CD4-positive, CD25-positive, alpha-beta regulatory T cell (primary cell): ENCODE results near the gene DNAJC9. TPM values are rescaled to one million over a fixed set of nuclear protein-coding genes. Genes with fewer than 3 reads are reported as not detected.

Experiments used
- ATAC-seq, 2 donors: fragments of 150-1000 bp; cut with Tn5 transposase; one replicate each; pipeline ENCODE4 v1.10.0; 2021; ENCODE audit warnings: low read depth in 2 of 2, moderate number of reproducible peaks in 2 of 2, moderate library complexity in 1 of 2
- DNase-seq, 3 donors: peaks; one replicate each; pipeline versions ENCODE4 v3.0.0 to v3.0.0-alpha.2; 2012 to 2022; ENCODE audit warnings: mixed read lengths in 1 of 3
- H3K27ac ChIP-seq: one replicate; pipeline ENCODE4 v1.7.0; 2013; ENCODE audit warnings: mild to moderate bottlenecking, low read length; ENCODE audit not compliant: insufficient read depth, poor library complexity, severe bottlenecking
- H3K27me3 ChIP-seq: one replicate; pipeline ENCODE4 v1.7.0; 2013; ENCODE audit warnings: low read length; ENCODE audit not compliant: control insufficient read depth, insufficient read depth
- H3K36me3 ChIP-seq: one replicate; pipeline ENCODE4 v1.7.0; 2013; ENCODE audit warnings: mild to moderate bottlenecking, low read length, moderate library complexity; ENCODE audit not compliant: control insufficient read depth, insufficient read depth
- H3K4me1 ChIP-seq: 2 replicates; pipeline ENCODE4 v1.7.0; 2013; ENCODE audit warnings: mild to moderate bottlenecking, low read length; ENCODE audit not compliant: insufficient read depth, control insufficient read depth, poor library complexity, severe bottlenecking
- H3K4me3 ChIP-seq: one replicate; pipeline ENCODE4 v1.7.0; 2013; ENCODE audit warnings: low read depth, mild to moderate bottlenecking, low read length, moderate library complexity
- H3K9me3 ChIP-seq, 2 experiments: 1 replicate in 1 of 2; 2 replicates in 1 of 2; pipeline ENCODE4 v1.7.0; 2013; ENCODE audit warnings: low read length in 2 of 2, mild to moderate bottlenecking in 1 of 2, moderate library complexity in 1 of 2; ENCODE audit not compliant: control insufficient read depth in 2 of 2
- H3K27ac Mint-ChIP-seq, 3 donors: one replicate each; pipeline ENCODE4 v1.8.0; 2020 to 2022; ENCODE audit warnings: mild to moderate bottlenecking in 3 of 3, mixed read lengths in 3 of 3, moderate library complexity in 2 of 3
- H3K27me3 Mint-ChIP-seq: one replicate; pipeline ENCODE4 v1.8.0; 2022; ENCODE audit warnings: mild to moderate bottlenecking, mixed read lengths
- H3K36me3 Mint-ChIP-seq: one replicate; pipeline ENCODE4 v1.8.0; 2020; ENCODE audit warnings: mixed read lengths
- H3K4me1 Mint-ChIP-seq, 4 donors: one replicate each; pipeline ENCODE4 v1.8.0; 2020 to 2022; ENCODE audit warnings: mixed read lengths in 4 of 4, mild to moderate bottlenecking in 1 of 4
- H3K4me3 Mint-ChIP-seq, 4 donors: one replicate each; pipeline ENCODE4 v1.8.0; 2020 to 2022; ENCODE audit warnings: mild to moderate bottlenecking in 4 of 4, mixed read lengths in 4 of 4, moderate library complexity in 3 of 4
- H3K9me3 Mint-ChIP-seq, 7 donors: one replicate each; pipeline ENCODE4 v1.8.0; 2020 to 2022; ENCODE audit warnings: mixed read lengths in 7 of 7, mild to moderate bottlenecking in 3 of 7, moderate library complexity in 2 of 7
- polyA plus RNA-seq, 4 donors: library from polyadenylated mRNA; unstranded; fragments of 300-500 nt; fragmentation: Illumina TruSeq; gene quantifications; one replicate each; pipeline ENCODE4 v1.2.3, GENCODE V29; 2021
- total RNA-seq: library from RNA; stranded (reverse); gene quantifications from one replicate; pipeline ENCODE4 v1.2.3, GENCODE V29; 2022

DNAJC9 gene
- total and polyA plus RNA-seq, 5 donors from 2014 or later = 20.9 to 35.8 (median 33.9) TPM

- no peak overlapping the region for H3K4me3 Mint-ChIP-seq
- H3K36me3 Mint-ChIP-seq = peaks cover 16% of the 10 kb centered on the region
- Histone ChIP-seq H3K27ac (no peak overlapping the region), H3K4me1 (no peaks in the 10 kb centered on the region), H3K9me3 (no peaks in the 10 kb centered on the region), H3K4me3 (no peak overlapping the region), H3K36me3 (peaks cover 26% of the 10 kb centered on the region), H3K27me3 (no peaks in the 10 kb centered on the region)
- ATAC-seq = no peak
- no peaks in the 10 kb centered on the region for H3K27me3 Mint-ChIP-seq
- peak overlapping the region in 1 of 3 donors; percentile 8 for H3K27ac Mint-ChIP-seq
- H3K9me3 Mint-ChIP-seq = peaks cover 0 to 1% (median 0%) of the 10 kb centered on the region in 7 donors
- no peaks in the 10 kb centered on the region for H3K4me1 Mint-ChIP-seq
- DNase-seq = no peak
These were observed 13.2 kb downstream of the DNAJC9 start for GRCh38 chr10:73233883-73234282.

DNA sequence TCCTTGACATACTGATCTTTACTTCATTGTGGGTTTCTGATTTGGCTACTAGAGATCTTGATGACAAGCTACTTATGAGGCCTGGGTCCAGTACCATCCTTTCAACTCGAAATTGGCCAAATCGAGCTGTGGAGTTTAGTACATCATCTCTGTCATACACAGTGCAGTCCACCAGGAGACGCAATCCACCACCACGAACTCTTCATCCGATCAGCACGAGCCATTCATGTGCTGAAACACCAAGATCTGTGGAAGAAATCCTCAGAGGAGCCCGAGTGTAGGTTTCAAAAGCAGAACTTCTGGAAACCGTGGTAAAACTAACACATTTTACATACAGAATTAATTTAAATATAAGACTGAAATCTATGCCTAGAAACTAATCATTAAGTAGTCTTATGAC lies 14.2 kb downstream of the DNAJC9 start:
- no peak for ATAC-seq
- H3K36me3 ChIP-seq = peaks cover 26% of the 10 kb centered on the region
- no peak overlapping the region for H3K4me3 ChIP-seq
- H3K27ac ChIP-seq = no peak overlapping the region
- Mint-ChIP-seq H3K4me1 (no peaks in the 10 kb centered on the region), H3K9me3 (peaks cover 0 to 1% (median 0%) of the 10 kb centered on the region in 7 donors), H3K4me3 (no peak overlapping the region), H3K27ac (peak overlapping the region in 2 of 3 donors; percentile 10 to 75), H3K27me3 (no peaks in the 10 kb centered on the region), H3K36me3 (peaks cover 16% of the 10 kb centered on the region)
- no peaks in the 10 kb centered on the region for H3K9me3 ChIP-seq
- DNase-seq = no peak
- H3K4me1 ChIP-seq = no peaks in the 10 kb centered on the region
- no peaks in the 10 kb centered on the region for H3K27me3 ChIP-seq

DNA sequence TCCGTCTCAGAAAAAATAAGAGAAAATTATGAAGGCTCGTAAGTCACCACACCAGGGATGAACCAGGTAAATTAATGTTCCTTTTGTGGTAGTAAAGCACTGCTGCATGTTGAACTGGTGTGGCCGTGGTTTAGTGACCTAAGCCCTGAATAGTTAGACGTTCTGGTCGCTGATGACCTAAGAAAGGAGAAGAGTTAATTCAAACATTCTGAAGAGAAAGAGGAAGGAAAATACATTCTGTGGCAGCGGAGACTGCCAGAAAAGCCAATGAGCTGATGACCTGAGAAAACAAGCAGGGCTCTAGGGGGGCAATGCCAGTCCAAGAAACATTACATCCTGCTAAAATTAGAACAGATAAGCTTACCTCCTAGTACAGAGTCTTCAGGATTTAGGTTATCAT lies 17.5 kb downstream of the DNAJC9 start:
- Histone ChIP-seq H3K9me3 (no peaks in the 10 kb centered on the region), H3K4me1 (no peaks in the 10 kb centered on the region), H3K36me3 (peaks cover 23% of the 10 kb centered on the region), H3K4me3 (no peak overlapping the region), H3K27me3 (no peaks in the 10 kb centered on the region), H3K27ac (no peak overlapping the region)
- no peaks in the 10 kb centered on the region for H3K27me3 Mint-ChIP-seq
- H3K27ac Mint-ChIP-seq = peak overlapping the region in 1 of 3 donors; percentile 27
- no peaks in the 10 kb centered on the region for H3K4me1 Mint-ChIP-seq
- H3K9me3 Mint-ChIP-seq = peaks cover 0 to 1% (median 0%) of the 10 kb centered on the region in 7 donors
- no peak for ATAC-seq
- no peak for DNase-seq
- H3K36me3 Mint-ChIP-seq = peaks cover 17% of the 10 kb centered on the region
- no peak overlapping the region for H3K4me3 Mint-ChIP-seq

DNA sequence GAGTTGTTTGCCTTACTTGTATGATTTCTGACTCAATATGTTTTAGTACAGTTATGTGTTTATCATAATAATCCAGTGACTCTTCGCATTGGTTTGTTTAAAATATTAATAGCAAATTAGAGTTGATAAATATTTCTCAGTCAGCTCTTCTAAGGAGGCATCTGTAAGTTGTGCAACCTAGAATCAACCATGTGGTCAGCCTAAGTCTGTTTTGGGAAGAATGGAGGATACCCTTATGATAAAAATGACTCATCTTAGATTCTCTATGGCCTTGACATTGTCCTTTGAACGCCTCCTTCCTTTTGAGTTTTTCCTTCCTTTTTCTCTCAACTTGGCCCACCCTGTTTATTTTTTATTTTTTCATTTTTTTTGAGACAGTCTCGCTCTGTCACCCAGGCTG lies 18.8 kb downstream of the DNAJC9 start:
- H3K9me3 Mint-ChIP-seq = peaks cover 0 to 1% (median 0%) of the 10 kb centered on the region in 7 donors
- DNase-seq (no peak), ATAC-seq (no peak)
- H3K27me3 ChIP-seq = no peaks in the 10 kb centered on the region
- no peak overlapping the region for H3K27ac ChIP-seq
- H3K4me3 ChIP-seq = no peak overlapping the region
- no peaks in the 10 kb centered on the region for H3K9me3 ChIP-seq
- H3K4me3 Mint-ChIP-seq = no peak overlapping the region
- H3K27me3 Mint-ChIP-seq = no peaks in the 10 kb centered on the region
- no peaks in the 10 kb centered on the region for H3K4me1 ChIP-seq
- no peaks in the 10 kb centered on the region for H3K4me1 Mint-ChIP-seq
- H3K36me3 Mint-ChIP-seq = peaks cover 16% of the 10 kb centered on the region
- H3K27ac Mint-ChIP-seq = no peak overlapping the region
- H3K36me3 ChIP-seq = peaks cover 13% of the 10 kb centered on the region

DNA sequence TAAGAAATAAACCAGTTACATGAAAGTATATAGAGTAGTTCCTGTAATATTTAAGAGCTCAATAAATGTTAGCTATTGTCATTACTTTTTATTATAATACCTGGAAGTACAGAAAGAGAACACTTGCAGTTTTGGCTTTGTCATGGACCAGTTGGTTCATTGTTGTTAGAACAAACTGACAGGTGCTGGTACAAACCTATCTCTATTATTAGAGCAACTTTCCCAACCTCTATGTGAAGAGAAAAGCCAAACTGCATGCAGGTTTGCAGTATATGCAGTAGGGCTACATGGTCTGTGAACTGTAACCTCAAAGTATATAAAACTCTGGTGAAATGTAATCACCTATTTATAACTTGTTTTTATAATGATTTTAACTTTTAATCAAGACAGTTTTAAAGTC lies 20.4 kb downstream of the DNAJC9 start:
- Mint-ChIP-seq H3K36me3 (peaks cover 16% of the 10 kb centered on the region), H3K9me3 (no peaks in the 10 kb centered on the region), H3K27me3 (no peaks in the 10 kb centered on the region), H3K4me3 (no peak overlapping the region), H3K27ac (no peak overlapping the region), H3K4me1 (peaks cover 0 to 10% (median 0%) of the 10 kb centered on the region in 4 donors)
- Histone ChIP-seq H3K27me3 (no peaks in the 10 kb centered on the region), H3K4me1 (no peaks in the 10 kb centered on the region), H3K36me3 (peaks cover 6% of the 10 kb centered on the region), H3K4me3 (no peak overlapping the region), H3K9me3 (no peaks in the 10 kb centered on the region), H3K27ac (no peak overlapping the region)
- no peak for ATAC-seq
- DNase-seq = no peak

GRCh38 chr10:73225518-73225917 lies 21.5 kb downstream of the DNAJC9 start:
- no peak overlapping the region for H3K4me3 Mint-ChIP-seq

DNA sequence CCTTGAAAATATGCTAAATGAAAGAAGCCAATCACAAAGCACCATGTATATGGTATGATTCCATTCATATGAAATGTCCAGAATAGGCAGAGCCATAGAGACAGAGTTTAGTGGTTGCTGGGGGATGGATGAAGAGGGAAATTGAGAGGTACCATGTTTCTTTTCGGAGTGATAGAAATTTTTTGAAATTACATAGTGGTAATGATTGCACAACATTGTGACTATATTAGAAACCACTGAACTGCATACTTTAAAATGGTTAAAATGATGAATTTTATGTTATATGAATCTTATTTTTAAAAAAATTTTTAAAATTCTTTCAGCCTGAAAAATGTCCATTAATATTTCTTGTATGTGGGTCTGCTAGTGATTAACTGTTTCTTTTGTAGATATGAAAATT lies 26.1 kb downstream of the DNAJC9 start:
- Histone ChIP-seq H3K4me3 (no peak overlapping the region), H3K27ac (no peak overlapping the region), H3K36me3 (peaks cover 17% of the 10 kb centered on the region), H3K27me3 (no peaks in the 10 kb centered on the region), H3K4me1 (no peaks in the 10 kb centered on the region), H3K9me3 (no peaks in the 10 kb centered on the region)
- H3K27ac Mint-ChIP-seq = no peak overlapping the region
- DNase-seq (no peak), ATAC-seq (no peak)
- no peaks in the 10 kb centered on the region for H3K27me3 Mint-ChIP-seq
- peaks cover 35% of the 10 kb centered on the region for H3K36me3 Mint-ChIP-seq
- H3K4me1 Mint-ChIP-seq = peaks cover 0 to 18% (median under 1%) of the 10 kb centered on the region in 4 donors
- no peak overlapping the region for H3K4me3 Mint-ChIP-seq
- H3K9me3 Mint-ChIP-seq = peaks cover 0 to 3% (median 0%) of the 10 kb centered on the region in 7 donors

More at GRCh38 chr10:73225518-73225917, 21.5 kb downstream of the DNAJC9 start:
- ATAC-seq (no peak), DNase-seq (no peak)
- Histone ChIP-seq H3K9me3 (no peaks in the 10 kb centered on the region), H3K36me3 (peaks cover 5% of the 10 kb centered on the region), H3K27me3 (no peaks in the 10 kb centered on the region), H3K4me1 (no peaks in the 10 kb centered on the region), H3K4me3 (no peak overlapping the region), H3K27ac (no peak overlapping the region)
- H3K4me1 Mint-ChIP-seq = peaks cover 0 to 11% (median 0%) of the 10 kb centered on the region in 4 donors
- H3K9me3 Mint-ChIP-seq = peaks cover 0 to 1% (median 0%) of the 10 kb centered on the region in 7 donors
- H3K27me3 Mint-ChIP-seq = no peaks in the 10 kb centered on the region
- H3K27ac Mint-ChIP-seq = no peak overlapping the region
- H3K36me3 Mint-ChIP-seq = peaks cover 19% of the 10 kb centered on the region

DNA sequence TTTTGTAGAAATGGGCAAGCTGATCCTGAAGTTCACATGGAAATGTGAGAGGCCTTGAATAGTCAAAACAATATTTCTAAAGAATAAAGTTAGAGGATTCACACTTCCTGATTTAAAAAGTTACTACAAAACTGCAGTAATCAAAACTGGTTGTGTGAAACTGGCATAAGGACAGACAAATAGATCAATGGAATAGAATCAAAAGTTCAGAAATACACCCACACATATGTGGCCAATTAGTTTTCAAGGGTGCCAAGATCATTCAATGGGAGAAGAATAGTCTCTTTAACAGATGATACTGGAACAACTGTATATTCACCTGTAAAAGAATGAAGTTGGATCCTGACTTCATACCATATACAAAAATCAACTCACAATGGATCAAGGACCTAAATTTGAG lies 27.7 kb downstream of the DNAJC9 start:
- Mint-ChIP-seq H3K27me3 (no peaks in the 10 kb centered on the region), H3K36me3 (peaks cover 43% of the 10 kb centered on the region), H3K27ac (no peak overlapping the region), H3K9me3 (peaks cover 0 to 3% (median 0%) of the 10 kb centered on the region in 7 donors), H3K4me1 (peaks cover 0 to 18% (median 2%) of the 10 kb centered on the region in 4 donors), H3K4me3 (no peak overlapping the region)
- ATAC-seq (no peak), DNase-seq (no peak)
- no peaks in the 10 kb centered on the region for H3K27me3 ChIP-seq
- no peak overlapping the region for H3K4me3 ChIP-seq
- no peaks in the 10 kb centered on the region for H3K9me3 ChIP-seq
- no peaks in the 10 kb centered on the region for H3K4me1 ChIP-seq
- no peak overlapping the region for H3K27ac ChIP-seq
- peaks cover 17% of the 10 kb centered on the region for H3K36me3 ChIP-seq
